Astrocyte (in vitro differentiated cells and primary cell): ENCODE results near the gene FRMD4A.

ENCODE experiments used
- EZH2 ChIP-seq: IDR thresholded peaks from 2 replicates; pipeline ENCODE4 v1.6.1; 2012; ENCODE audit warnings: mild to moderate bottlenecking, low read length, inconsistent platforms; ENCODE audit not compliant: insufficient read depth
- TF ChIP-seq, protein P1 (sequence below): IDR thresholded peaks from 2 replicates; pipeline ENCODE4 v1.5.1; 2011; ENCODE audit warnings: low read depth, mild to moderate bottlenecking, inconsistent platforms, low read length, moderate library complexity; ENCODE audit not compliant: insufficient read depth

DNA sequence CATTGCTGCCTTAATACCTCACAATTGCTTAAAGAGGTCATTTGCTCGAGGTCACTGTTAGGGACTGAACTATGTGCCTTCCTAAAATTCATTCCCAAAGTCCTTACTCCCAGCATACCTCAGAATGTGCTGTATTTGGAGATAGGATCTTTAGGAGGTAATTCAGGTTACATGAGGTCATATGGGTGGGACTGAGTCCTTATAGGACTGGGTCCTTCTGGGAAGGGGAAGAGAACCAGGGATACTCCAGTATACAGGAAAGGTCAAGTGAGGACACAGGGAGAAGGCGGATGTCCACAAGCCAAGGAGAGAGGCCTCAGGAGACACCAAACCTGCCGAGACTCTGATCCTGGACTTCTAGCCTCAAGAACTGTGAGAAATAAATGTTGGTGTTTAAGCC is 490.7 kb downstream of the FRMD4A start:
- TF ChIP-seq, protein P1, sequence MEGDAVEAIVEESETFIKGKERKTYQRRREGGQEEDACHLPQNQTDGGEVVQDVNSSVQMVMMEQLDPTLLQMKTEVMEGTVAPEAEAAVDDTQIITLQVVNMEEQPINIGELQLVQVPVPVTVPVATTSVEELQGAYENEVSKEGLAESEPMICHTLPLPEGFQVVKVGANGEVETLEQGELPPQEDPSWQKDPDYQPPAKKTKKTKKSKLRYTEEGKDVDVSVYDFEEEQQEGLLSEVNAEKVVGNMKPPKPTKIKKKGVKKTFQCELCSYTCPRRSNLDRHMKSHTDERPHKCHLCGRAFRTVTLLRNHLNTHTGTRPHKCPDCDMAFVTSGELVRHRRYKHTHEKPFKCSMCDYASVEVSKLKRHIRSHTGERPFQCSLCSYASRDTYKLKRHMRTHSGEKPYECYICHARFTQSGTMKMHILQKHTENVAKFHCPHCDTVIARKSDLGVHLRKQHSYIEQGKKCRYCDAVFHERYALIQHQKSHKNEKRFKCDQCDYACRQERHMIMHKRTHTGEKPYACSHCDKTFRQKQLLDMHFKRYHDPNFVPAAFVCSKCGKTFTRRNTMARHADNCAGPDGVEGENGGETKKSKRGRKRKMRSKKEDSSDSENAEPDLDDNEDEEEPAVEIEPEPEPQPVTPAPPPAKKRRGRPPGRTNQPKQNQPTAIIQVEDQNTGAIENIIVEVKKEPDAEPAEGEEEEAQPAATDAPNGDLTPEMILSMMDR: no peak
- no peak for TF ChIP-seq EZH2
